Spleen (tissue), 7 donors: Measurements from ENCODE around the gene PER1.
A peak's percentile ranks its signal among the peaks of the same experiment; 100 is the strongest.

Experiments
- POLR2A ChIP-seq, 3 donors: fragments of 450-650 bp; IDR thresholded peaks; one replicate each; pipeline ENCODE4 v1.5.1; 2017; ENCODE audit warnings: antibody characterized with exemption in 3 of 3, mild to moderate bottlenecking in 1 of 3
- TF ChIP-seq, protein P1 (sequence below), 11 experiments: fragments of 200-600 bp in 7 of 11; fragments of 450-650 bp in 4 of 11; sonication (generic) in 4 of 11; IDR thresholded peaks in 8 of 11; conservative IDR thresholded peaks in 3 of 11; 1 replicate in 7 of 11; 2 replicates in 4 of 11; pipeline versions ENCODE4 v1.4.0 to v1.8.0; 2016 to 2021; ENCODE audit warnings: antibody characterized with exemption in 11 of 11, inconsistent platforms in 4 of 11, mild to moderate bottlenecking in 1 of 11
- donor health status: DM: no; HTN: no; CAD: no; lungs with moderate emphysema.
- donor health status: DM: no; HTN: no; CAD: no.
- donor health status: DM: no; HTN: no; CAD: no.

DNA sequence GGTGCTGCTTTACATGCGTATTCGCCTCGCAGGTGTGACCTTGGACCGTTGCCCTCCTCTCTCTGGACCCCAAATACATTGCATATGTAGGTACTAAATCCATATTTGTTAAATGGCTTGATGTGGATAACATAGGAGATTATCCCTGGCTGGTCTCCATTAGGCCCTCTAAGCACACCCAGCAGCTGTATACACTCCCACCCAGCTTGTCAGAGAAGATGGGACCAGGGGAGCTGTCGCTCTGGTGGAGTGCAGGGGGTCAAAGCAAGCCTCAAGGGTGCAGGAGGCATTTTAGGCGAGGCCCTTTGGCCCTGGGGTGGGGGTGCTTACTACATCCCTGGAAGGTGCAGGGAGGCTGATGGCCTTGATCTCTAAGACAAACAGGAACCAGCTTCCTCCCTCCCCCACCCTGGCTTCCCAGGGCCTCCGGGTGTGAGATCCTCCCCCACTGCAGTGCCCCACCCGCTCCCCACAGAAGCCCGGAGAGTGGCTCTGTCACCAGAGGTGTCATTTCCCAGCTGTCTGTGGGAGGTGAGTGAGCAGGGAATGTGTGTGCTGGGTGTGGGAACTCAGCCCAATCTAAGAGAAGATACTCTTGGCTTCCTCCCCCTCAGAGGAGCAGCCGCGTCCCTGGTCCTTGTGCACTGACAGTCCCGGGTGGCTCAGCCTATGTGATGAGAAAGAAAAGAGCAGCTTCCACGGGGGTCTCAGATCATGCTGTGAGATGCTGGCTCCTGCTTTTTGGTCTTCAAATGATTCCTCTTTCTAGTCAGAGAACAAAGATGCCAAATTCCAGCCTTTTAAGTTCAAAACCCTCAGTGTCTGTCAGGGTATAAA, 12.0 kb upstream of the PER1 start:
- TF ChIP-seq, protein P1, sequence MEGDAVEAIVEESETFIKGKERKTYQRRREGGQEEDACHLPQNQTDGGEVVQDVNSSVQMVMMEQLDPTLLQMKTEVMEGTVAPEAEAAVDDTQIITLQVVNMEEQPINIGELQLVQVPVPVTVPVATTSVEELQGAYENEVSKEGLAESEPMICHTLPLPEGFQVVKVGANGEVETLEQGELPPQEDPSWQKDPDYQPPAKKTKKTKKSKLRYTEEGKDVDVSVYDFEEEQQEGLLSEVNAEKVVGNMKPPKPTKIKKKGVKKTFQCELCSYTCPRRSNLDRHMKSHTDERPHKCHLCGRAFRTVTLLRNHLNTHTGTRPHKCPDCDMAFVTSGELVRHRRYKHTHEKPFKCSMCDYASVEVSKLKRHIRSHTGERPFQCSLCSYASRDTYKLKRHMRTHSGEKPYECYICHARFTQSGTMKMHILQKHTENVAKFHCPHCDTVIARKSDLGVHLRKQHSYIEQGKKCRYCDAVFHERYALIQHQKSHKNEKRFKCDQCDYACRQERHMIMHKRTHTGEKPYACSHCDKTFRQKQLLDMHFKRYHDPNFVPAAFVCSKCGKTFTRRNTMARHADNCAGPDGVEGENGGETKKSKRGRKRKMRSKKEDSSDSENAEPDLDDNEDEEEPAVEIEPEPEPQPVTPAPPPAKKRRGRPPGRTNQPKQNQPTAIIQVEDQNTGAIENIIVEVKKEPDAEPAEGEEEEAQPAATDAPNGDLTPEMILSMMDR (IDR thresholded peaks at IDR 0.05 in 8 of 11, conservative IDR thresholded peaks at IDR 0.05 in 3 of 11): no peak
- TF ChIP-seq POLR2A (IDR thresholded peaks at IDR 0.05): peak in 1 of 3 donors; percentile 2
